ENCODE results near the gene FXYD2.

- TF ChIP-seq CTCF (conservative IDR thresholded peaks at IDR 0.05 in 1 of 2, IDR thresholded peaks at IDR 0.05 in 1 of 2; ENCODE audit: low read depth in 1 of 2, low read length in 2 of 2) (no peak), EZH2 (IDR thresholded peaks at IDR 0.05; ENCODE audit: low read length, missing control alignments) (no peak)
Observed at GRCh38 chr11:117852309-117852708, 27.8 kb upstream of the FXYD2 start.
